HepG2 (cell line): ENCODE measurements around the gene FNDC3B. TPM values are rescaled to one million over a fixed set of nuclear protein-coding genes. Genes with fewer than 3 reads are reported as not detected.

Source experiments
- ARID4A ChIP-seq: sonication (generic); formaldehyde crosslinking; IDR thresholded peaks from 2 replicates; pipeline ENCODE4 v1.5.0; 2020; ENCODE audit warnings: mild to moderate bottlenecking, missing genetic modification reagents, borderline replicate concordance
- ATF1 ChIP-seq: IDR thresholded peaks from 2 replicates; pipeline ENCODE4 v1.6.1; 2016; ENCODE audit warnings: mild to moderate bottlenecking, control low read depth
- ATF7-NPFF ChIP-seq: sonication (generic); formaldehyde crosslinking; IDR thresholded peaks from 2 replicates; pipeline ENCODE4 v1.8.1; 2023; ENCODE audit warnings: mild to moderate bottlenecking, low read depth, missing genetic modification reagents, moderate library complexity
- CAMTA2 ChIP-seq: sonication (generic); formaldehyde crosslinking; IDR thresholded peaks from 2 replicates; pipeline ENCODE4 v1.4.0; 2020; ENCODE audit warnings: mild to moderate bottlenecking, missing genetic modification reagents, borderline replicate concordance
- DNMT3B ChIP-seq: conservative IDR thresholded peaks from 2 replicates; pipeline ENCODE4 v1.6.1; 2016; ENCODE audit warnings: missing biosample characterization, control low read depth
- ELF3 ChIP-seq: IDR thresholded peaks from 2 replicates; pipeline ENCODE4 v1.6.1; 2016; ENCODE audit warnings: missing genetic modification reagents, missing compliant biosample characterization
- FOXP1 ChIP-seq, 2 experiments: fragments of 450-650 bp in 1 of 2; IDR thresholded peaks; 2 replicates each; pipeline ENCODE4 v1.6.1; 2017 to 2018; ENCODE audit warnings: antibody characterized with exemption in 1 of 2
- JARID2 ChIP-seq: sonication (generic); formaldehyde crosslinking; IDR thresholded peaks from 2 replicates; pipeline ENCODE4 v1.8.1; 2023; ENCODE audit warnings: missing genetic modification reagents, inconsistent platforms; ENCODE audit not compliant: insufficient replicate concordance
- KMT2A ChIP-seq: sonication (generic); formaldehyde crosslinking; IDR thresholded peaks from 2 replicates; pipeline ENCODE4 v1.4.0; 2020; ENCODE audit warnings: missing genetic modification reagents
- MTERF4 ChIP-seq: sonication (generic); formaldehyde crosslinking; IDR thresholded peaks from 2 replicates; pipeline ENCODE4 v1.8.0; 2023; ENCODE audit warnings: mild to moderate bottlenecking, missing genetic modification reagents
- NFKB2 ChIP-seq: sonication (generic); formaldehyde crosslinking; IDR thresholded peaks from 2 replicates; pipeline ENCODE4 v1.4.0; 2020; ENCODE audit warnings: missing genetic modification reagents, borderline replicate concordance
- NFYB ChIP-seq: sonication (generic); formaldehyde crosslinking; IDR thresholded peaks from 2 replicates; pipeline ENCODE4 v1.4.0; 2020; ENCODE audit warnings: missing genetic modification reagents
- SIN3B ChIP-seq: fragments of 150-350 bp; IDR thresholded peaks from 2 replicates; pipeline ENCODE4 v1.6.1; 2014; ENCODE audit warnings: low read length
- TFAP4 ChIP-seq: sonication (generic); IDR thresholded peaks from 2 replicates; pipeline ENCODE4 v1.6.1; 2016; ENCODE audit warnings: low read depth, borderline replicate concordance
- TRIM22 ChIP-seq: fragments of 450-650 bp; IDR thresholded peaks from 2 replicates; pipeline ENCODE4 v1.6.1; 2017
- ZBTB7A ChIP-seq: sonication (generic); formaldehyde crosslinking; IDR thresholded peaks from 2 replicates; pipeline ENCODE4 v1.8.0; 2022; ENCODE audit warnings: mild to moderate bottlenecking, missing genetic modification reagents
- ZFP82 ChIP-seq: sonication (generic); formaldehyde crosslinking; IDR thresholded peaks from 2 replicates; pipeline ENCODE4 v1.5.1; 2020; ENCODE audit warnings: mild to moderate bottlenecking, missing genetic modification reagents, borderline replicate concordance
- ZFP90 ChIP-seq: sonication (generic); formaldehyde crosslinking; IDR thresholded peaks from 2 replicates; pipeline ENCODE4 v1.8.0; 2022; ENCODE audit warnings: missing genetic modification reagents, mild to moderate bottlenecking, inconsistent platforms, borderline replicate concordance
- ZNF281 ChIP-seq: sonication (generic); formaldehyde crosslinking; IDR thresholded peaks from 2 replicates; pipeline ENCODE4 v1.4.0; 2020; ENCODE audit warnings: missing genetic modification reagents, borderline replicate concordance
- polyA plus RNA-seq, 8 experiments: library from polyadenylated mRNA; depleted of rRNA in 3 of 8; stranded (reverse) in 7 of 8; unstranded in 1 of 8; fragments of >200 nt; fragmentation: Illumina TruSeq in 4 of 8; extraction: Trizol in 4 of 8; gene quantifications; 2 replicates each; pipeline versions ENCODE4 v1.2.1 to v1.2.3, GENCODE V29; 2011 to 2016; ENCODE audit warnings: low read depth in 4 of 8, missing spikeins in 1 of 8, mixed read lengths in 1 of 8; ENCODE audit not compliant: insufficient read depth in 1 of 8
- total RNA-seq, 5 experiments: library from RNA; depleted of rRNA; stranded (reverse); fragments of >200 nt; fragmentation: Illumina TruSeq; extraction: Trizol; gene quantifications; 2 replicates each; pipeline ENCODE4 v1.2.3, GENCODE V29; 2016; ENCODE audit warnings: low read depth in 1 of 5

FNDC3B gene
- total and polyA plus RNA-seq, 2 of the 13 experiments (the other 11 are each of a cell fraction or from before 2014, with no cell fraction given): 74.8 to 103 TPM

GRCh38 chr3:172203522-172204258 lies 164.3 kb downstream of the FNDC3B start (continued):
- no peak for TF ChIP-seq ATF7-NPFF
- peak; percentile 70; the same call in 1 of the 2 replicates for TF ChIP-seq KMT2A
- no peak for TF ChIP-seq SIN3B
- TF ChIP-seq ELF3 (CRISPR knock-in tag): peak; percentile 41; the same call in 1 of the 2 replicates
- TF ChIP-seq ARID4A (CRISPR knock-in tag): peak; percentile 70; the same call in 1 of the 2 replicates
- no peak for TF ChIP-seq NFKB2 (CRISPR knock-in tag)
- no peak for TF ChIP-seq ZFP82 (CRISPR knock-in tag)
- peak; percentile 77; the same call in 1 of the 2 replicates for TF ChIP-seq TFAP4
- no peak; the same call in 1 of the 2 replicates for TF ChIP-seq ZNF281 (CRISPR knock-in tag)
- peak; percentile 35; the same call in 1 of the 2 replicates for TF ChIP-seq ZFP90 (CRISPR knock-in tag)
- TF ChIP-seq ZBTB7A: no peak
- no peak for TF ChIP-seq ATF1 (CRISPR knock-in tag)
- TF ChIP-seq MTERF4 (CRISPR knock-in tag): 0 out of 2 replicates have a peak, but pooled peaks have one; percentile 35
- TF ChIP-seq NFYB: no peak
- TF ChIP-seq JARID2 (CRISPR knock-in tag): no peak
- 0 out of 2 replicates have a peak, but pooled peaks have one; percentile 37 for TF ChIP-seq DNMT3B
- no peak for TF ChIP-seq CAMTA2 (CRISPR knock-in tag)
- no peak for TF ChIP-seq TRIM22
- no peak for TF ChIP-seq FOXP1 (IDR thresholded peaks at IDR 0.05)
- peak; percentile 85 for TF ChIP-seq FOXP1 (CRISPR knock-in tag; IDR thresholded peaks at IDR 0.05)
